H1 (cell line): ENCODE data around the gene MADD. TPM values are rescaled to one million over a fixed set of nuclear protein-coding genes. Genes with fewer than 3 reads are reported as not detected.

Source experiments
- GABPA ChIP-seq: IDR thresholded peaks from 2 replicates; pipeline ENCODE4 v1.6.1; 2011; ENCODE audit warnings: mild to moderate bottlenecking, low read length, moderate library complexity, borderline replicate concordance; ENCODE audit not compliant: insufficient read depth
- JUN ChIP-seq: IDR thresholded peaks from 2 replicates; pipeline ENCODE4 v1.6.1; 2011; ENCODE audit warnings: low read depth, mild to moderate bottlenecking, improper control_type of control experiment, low read length
- SP4 ChIP-seq: IDR thresholded peaks from 2 replicates; pipeline ENCODE4 v1.6.1; 2012; ENCODE audit warnings: low read length, inconsistent platforms
- SUZ12 ChIP-seq: fragments of 200-600 bp; sonication (generic); IDR thresholded peaks from 2 replicates; pipeline ENCODE4 v1.6.1; 2012; ENCODE audit warnings: mild to moderate bottlenecking, inconsistent platforms, low read length, moderate library complexity, mixed read lengths
- TCF12 ChIP-seq: IDR thresholded peaks from 2 replicates; pipeline ENCODE4 v1.6.1; 2011; ENCODE audit warnings: low read depth, mild to moderate bottlenecking, low read length
- YY1 ChIP-seq: IDR thresholded peaks from 2 replicates; pipeline ENCODE4 v1.6.1; 2011; ENCODE audit warnings: low read depth, mild to moderate bottlenecking, low read length
- polyA plus RNA-seq, 7 experiments: library from polyadenylated mRNA; depleted of rRNA in 3 of 7; stranded (reverse) in 5 of 7; unstranded in 2 of 7; fragments of >200 nt in 5 of 7; fragments of 200-250 nt in 2 of 7; gene quantifications; 1 replicate in 5 of 7; 2 replicates in 1 of 7; 4 replicates in 1 of 7; pipeline versions ENCODE4 v1.2.1 to v1.2.3, GENCODE V29; 2011 to 2013; ENCODE audit warnings: missing spikeins in 2 of 7, mixed read lengths in 2 of 7
- total RNA-seq: library from RNA; stranded (reverse); fragmentation: NEBNext Ultra II Directional; extraction: Animal tissue kit (Norgen Biotek cat#: 25700); gene quantifications from 2 replicates; pipeline ENCODE4 v1.2.1, GENCODE V29; 2021
- TF ChIP-seq, protein P1 (sequence below), 3 experiments: IDR thresholded peaks; 1 replicate in 2 of 3; 2 replicates in 1 of 3; pipeline versions ENCODE4 v1.5.1 to v1.6.1; 2011; ENCODE audit warnings: low read length in 3 of 3, mild to moderate bottlenecking in 3 of 3, inconsistent platforms in 2 of 3, low read depth in 1 of 3, moderate library complexity in 1 of 3; ENCODE audit not compliant: insufficient read depth in 1 of 3; ENCODE audit errors: control extremely low read depth in 1 of 3
- TF ChIP-seq, protein P2 (sequence below): IDR thresholded peaks from 2 replicates; pipeline ENCODE4 v1.6.1; 2011; ENCODE audit warnings: low read length, improper control_type of control experiment
- TF ChIP-seq, protein P3 (sequence below): IDR thresholded peaks from 2 replicates; pipeline ENCODE4 v1.6.1; 2012; ENCODE audit warnings: inconsistent platforms

MADD gene
- total and polyA plus RNA-seq, 2 of the 8 experiments (the other 6 are each of a cell fraction or from before 2014, with no cell fraction given), result 32.5 to 45.4 TPM

DNA sequence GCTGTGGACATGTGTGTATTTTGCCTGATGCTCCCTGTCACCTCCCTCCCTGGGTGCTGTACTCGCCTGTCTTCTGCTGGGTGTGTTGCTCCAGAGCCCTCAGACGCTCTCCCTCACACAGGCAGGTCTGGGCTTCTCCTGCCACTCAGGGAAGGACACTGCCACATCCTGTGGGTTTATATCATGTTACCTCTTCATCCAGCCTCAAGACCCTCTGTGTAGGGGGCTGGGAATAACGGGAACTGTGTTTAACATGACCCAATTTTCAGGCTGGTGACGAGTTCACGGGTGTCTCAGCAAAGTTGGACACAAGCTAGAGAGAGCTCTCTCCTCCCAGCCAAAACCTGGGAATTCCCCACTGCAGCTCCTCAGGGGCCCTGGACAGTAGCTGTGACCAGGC is 58.0 kb downstream of the MADD start (continued):
- TF ChIP-seq, protein P1, sequence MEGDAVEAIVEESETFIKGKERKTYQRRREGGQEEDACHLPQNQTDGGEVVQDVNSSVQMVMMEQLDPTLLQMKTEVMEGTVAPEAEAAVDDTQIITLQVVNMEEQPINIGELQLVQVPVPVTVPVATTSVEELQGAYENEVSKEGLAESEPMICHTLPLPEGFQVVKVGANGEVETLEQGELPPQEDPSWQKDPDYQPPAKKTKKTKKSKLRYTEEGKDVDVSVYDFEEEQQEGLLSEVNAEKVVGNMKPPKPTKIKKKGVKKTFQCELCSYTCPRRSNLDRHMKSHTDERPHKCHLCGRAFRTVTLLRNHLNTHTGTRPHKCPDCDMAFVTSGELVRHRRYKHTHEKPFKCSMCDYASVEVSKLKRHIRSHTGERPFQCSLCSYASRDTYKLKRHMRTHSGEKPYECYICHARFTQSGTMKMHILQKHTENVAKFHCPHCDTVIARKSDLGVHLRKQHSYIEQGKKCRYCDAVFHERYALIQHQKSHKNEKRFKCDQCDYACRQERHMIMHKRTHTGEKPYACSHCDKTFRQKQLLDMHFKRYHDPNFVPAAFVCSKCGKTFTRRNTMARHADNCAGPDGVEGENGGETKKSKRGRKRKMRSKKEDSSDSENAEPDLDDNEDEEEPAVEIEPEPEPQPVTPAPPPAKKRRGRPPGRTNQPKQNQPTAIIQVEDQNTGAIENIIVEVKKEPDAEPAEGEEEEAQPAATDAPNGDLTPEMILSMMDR (IDR thresholded peaks at IDR 0.05; ENCODE audit: control extremely low read depth in 1 of 3, insufficient read depth in 1 of 3, low read depth in 1 of 3, low read length in 3 of 3), result no peak
- TF ChIP-seq JUN, result no peak
- TF ChIP-seq GABPA, result no peak
- TF ChIP-seq YY1, result no peak
- TF ChIP-seq, protein P2, sequence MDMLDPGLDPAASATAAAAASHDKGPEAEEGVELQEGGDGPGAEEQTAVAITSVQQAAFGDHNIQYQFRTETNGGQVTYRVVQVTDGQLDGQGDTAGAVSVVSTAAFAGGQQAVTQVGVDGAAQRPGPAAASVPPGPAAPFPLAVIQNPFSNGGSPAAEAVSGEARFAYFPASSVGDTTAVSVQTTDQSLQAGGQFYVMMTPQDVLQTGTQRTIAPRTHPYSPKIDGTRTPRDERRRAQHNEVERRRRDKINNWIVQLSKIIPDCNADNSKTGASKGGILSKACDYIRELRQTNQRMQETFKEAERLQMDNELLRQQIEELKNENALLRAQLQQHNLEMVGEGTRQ, result no peak
- TF ChIP-seq, protein P3, sequence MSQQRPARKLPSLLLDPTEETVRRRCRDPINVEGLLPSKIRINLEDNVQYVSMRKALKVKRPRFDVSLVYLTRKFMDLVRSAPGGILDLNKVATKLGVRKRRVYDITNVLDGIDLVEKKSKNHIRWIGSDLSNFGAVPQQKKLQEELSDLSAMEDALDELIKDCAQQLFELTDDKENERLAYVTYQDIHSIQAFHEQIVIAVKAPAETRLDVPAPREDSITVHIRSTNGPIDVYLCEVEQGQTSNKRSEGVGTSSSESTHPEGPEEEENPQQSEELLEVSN, result no peak
- TF ChIP-seq SP4, result no peak
- TF ChIP-seq TCF12, result no peak
- no peak for TF ChIP-seq SUZ12
